Breast epithelium (tissue), 3 donors: ENCODE data around the gene MAMLD1.

Source experiments
- CTCF ChIP-seq, 3 donors: fragments of 450-650 bp; IDR thresholded peaks; one replicate each; pipeline ENCODE4 v1.5.1; 2016 to 2017; ENCODE audit warnings: antibody characterized with exemption in 3 of 3, mild to moderate bottlenecking in 3 of 3, moderate library complexity in 3 of 3
- POLR2A ChIP-seq: fragments of 450-650 bp; IDR thresholded peaks from one replicate; pipeline ENCODE4 v1.6.1; 2016; ENCODE audit warnings: antibody characterized with exemption, mild to moderate bottlenecking, moderate library complexity

GRCh38 chrX:150483356-150483985 is 120.4 kb downstream of the MAMLD1 start:
- TF ChIP-seq POLR2A, result no peak
- no peak for TF ChIP-seq CTCF (IDR thresholded peaks at IDR 0.05)
